ENCODE data around the gene KLF6. TPM values are rescaled to one million over a fixed set of nuclear protein-coding genes. Genes with fewer than 3 reads are reported as not detected.
A peak's percentile ranks its signal among the peaks of the same experiment; 100 is the strongest.

The KLF6 gene
- total and polyA plus RNA-seq, 9 of the 15 experiments (the other 6 are each of a cell fraction or from before 2014, with no cell fraction given): 3.2 to 23.9 (median 8.0) TPM

DNA sequence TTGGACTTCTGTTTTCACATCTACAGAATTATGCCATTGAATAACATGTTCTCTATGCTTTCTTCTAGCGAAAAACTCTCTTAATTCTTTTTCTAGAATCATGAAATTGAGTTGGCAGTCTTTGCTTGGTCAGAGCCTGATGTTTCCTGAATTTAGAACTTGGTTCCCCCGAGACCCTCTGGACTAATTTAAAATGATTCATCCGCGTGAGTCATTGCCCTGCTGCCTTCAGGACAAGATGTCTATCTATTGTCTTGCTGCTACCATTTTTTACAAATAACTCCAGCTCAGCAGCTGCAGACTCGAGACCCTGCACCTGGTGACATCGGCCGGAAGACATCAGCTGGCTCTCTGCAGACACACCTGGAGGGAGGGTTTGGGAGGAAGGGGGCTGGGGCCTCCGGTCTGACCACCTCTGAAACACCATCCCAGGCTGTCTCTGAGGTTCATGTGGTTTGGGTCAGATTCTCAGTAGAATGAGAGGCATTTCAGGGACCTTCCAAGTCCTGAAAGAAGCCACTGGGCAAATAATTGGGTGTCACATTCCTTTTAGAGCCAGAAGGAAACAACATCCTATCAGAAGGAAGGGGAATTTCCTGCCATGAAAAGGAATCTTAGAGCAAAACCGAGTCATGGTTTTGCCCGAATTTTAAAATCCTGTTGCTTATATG, 20.9 kb upstream of the KLF6 start (continued):
- TF ChIP-seq, protein P1, sequence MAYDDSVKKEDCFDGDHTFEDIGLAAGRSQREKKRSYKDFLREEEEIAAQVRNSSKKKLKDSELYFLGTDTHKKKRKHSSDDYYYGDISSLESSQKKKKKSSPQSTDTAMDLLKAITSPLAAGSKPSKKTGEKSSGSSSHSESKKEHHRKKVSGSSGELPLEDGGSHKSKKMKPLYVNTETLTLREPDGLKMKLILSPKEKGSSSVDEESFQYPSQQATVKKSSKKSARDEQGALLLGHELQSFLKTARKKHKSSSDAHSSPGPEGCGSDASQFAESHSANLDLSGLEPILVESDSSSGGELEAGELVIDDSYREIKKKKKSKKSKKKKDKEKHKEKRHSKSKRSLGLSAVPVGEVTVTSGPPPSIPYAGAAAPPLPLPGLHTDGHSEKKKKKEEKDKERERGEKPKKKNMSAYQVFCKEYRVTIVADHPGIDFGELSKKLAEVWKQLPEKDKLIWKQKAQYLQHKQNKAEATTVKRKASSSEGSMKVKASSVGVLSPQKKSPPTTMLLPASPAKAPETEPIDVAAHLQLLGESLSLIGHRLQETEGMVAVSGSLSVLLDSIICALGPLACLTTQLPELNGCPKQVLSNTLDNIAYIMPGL (CRISPR knock-in tag; IDR thresholded peaks at IDR 0.05): no peak
- TF ChIP-seq ZNF140 (CRISPR knock-in tag; IDR thresholded peaks at IDR 0.05): no peak
- no peak for TF ChIP-seq HNRNPK (IDR thresholded peaks at IDR 0.05; ENCODE audit: low read depth, low read length, poor library complexity, severe bottlenecking)
- TF ChIP-seq PRPF4 (IDR thresholded peaks at IDR 0.05; ENCODE audit: insufficient read depth, low read depth, low read length, poor library complexity, severe bottlenecking): no peak
- TF ChIP-seq, protein P2, sequence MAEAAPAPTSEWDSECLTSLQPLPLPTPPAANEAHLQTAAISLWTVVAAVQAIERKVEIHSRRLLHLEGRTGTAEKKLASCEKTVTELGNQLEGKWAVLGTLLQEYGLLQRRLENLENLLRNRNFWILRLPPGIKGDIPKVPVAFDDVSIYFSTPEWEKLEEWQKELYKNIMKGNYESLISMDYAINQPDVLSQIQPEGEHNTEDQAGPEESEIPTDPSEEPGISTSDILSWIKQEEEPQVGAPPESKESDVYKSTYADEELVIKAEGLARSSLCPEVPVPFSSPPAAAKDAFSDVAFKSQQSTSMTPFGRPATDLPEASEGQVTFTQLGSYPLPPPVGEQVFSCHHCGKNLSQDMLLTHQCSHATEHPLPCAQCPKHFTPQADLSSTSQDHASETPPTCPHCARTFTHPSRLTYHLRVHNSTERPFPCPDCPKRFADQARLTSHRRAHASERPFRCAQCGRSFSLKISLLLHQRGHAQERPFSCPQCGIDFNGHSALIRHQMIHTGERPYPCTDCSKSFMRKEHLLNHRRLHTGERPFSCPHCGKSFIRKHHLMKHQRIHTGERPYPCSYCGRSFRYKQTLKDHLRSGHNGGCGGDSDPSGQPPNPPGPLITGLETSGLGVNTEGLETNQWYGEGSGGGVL (CRISPR knock-in tag; IDR thresholded peaks at IDR 0.05): no peak
- TF ChIP-seq, protein P3, sequence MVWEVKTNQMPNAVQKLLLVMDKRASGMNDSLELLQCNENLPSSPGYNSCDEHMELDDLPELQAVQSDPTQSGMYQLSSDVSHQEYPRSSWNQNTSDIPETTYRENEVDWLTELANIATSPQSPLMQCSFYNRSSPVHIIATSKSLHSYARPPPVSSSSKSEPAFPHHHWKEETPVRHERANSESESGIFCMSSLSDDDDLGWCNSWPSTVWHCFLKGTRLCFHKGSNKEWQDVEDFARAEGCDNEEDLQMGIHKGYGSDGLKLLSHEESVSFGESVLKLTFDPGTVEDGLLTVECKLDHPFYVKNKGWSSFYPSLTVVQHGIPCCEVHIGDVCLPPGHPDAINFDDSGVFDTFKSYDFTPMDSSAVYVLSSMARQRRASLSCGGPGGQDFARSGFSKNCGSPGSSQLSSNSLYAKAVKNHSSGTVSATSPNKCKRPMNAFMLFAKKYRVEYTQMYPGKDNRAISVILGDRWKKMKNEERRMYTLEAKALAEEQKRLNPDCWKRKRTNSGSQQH (CRISPR knock-in tag; IDR thresholded peaks at IDR 0.05): no peak
- TF ChIP-seq, protein P4, sequence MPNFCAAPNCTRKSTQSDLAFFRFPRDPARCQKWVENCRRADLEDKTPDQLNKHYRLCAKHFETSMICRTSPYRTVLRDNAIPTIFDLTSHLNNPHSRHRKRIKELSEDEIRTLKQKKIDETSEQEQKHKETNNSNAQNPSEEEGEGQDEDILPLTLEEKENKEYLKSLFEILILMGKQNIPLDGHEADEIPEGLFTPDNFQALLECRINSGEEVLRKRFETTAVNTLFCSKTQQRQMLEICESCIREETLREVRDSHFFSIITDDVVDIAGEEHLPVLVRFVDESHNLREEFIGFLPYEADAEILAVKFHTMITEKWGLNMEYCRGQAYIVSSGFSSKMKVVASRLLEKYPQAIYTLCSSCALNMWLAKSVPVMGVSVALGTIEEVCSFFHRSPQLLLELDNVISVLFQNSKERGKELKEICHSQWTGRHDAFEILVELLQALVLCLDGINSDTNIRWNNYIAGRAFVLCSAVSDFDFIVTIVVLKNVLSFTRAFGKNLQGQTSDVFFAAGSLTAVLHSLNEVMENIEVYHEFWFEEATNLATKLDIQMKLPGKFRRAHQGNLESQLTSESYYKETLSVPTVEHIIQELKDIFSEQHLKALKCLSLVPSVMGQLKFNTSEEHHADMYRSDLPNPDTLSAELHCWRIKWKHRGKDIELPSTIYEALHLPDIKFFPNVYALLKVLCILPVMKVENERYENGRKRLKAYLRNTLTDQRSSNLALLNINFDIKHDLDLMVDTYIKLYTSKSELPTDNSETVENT (CRISPR knock-in tag; IDR thresholded peaks at IDR 0.05): no peak
- no peak for TF ChIP-seq MXI1 (IDR thresholded peaks at IDR 0.05; ENCODE audit: low read depth, low read length)
- TF ChIP-seq, protein P5, sequence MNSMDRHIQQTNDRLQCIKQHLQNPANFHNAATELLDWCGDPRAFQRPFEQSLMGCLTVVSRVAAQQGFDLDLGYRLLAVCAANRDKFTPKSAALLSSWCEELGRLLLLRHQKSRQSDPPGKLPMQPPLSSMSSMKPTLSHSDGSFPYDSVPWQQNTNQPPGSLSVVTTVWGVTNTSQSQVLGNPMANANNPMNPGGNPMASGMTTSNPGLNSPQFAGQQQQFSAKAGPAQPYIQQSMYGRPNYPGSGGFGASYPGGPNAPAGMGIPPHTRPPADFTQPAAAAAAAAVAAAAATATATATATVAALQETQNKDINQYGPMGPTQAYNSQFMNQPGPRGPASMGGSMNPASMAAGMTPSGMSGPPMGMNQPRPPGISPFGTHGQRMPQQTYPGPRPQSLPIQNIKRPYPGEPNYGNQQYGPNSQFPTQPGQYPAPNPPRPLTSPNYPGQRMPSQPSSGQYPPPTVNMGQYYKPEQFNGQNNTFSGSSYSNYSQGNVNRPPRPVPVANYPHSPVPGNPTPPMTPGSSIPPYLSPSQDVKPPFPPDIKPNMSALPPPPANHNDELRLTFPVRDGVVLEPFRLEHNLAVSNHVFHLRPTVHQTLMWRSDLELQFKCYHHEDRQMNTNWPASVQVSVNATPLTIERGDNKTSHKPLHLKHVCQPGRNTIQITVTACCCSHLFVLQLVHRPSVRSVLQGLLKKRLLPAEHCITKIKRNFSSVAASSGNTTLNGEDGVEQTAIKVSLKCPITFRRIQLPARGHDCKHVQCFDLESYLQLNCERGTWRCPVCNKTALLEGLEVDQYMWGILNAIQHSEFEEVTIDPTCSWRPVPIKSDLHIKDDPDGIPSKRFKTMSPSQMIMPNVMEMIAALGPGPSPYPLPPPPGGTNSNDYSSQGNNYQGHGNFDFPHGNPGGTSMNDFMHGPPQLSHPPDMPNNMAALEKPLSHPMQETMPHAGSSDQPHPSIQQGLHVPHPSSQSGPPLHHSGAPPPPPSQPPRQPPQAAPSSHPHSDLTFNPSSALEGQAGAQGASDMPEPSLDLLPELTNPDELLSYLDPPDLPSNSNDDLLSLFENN (IDR thresholded peaks at IDR 0.05; ENCODE audit: low read depth in 2 of 2, low read length in 2 of 2): no peak
- TF ChIP-seq SMAD2 (IDR thresholded peaks at IDR 0.05; ENCODE audit: low read depth, low read length): no peak
- no peak for TF ChIP-seq TCF7L2 (IDR thresholded peaks at IDR 0.05; ENCODE audit: low read depth, low read length)
- TF ChIP-seq NFE2 (IDR thresholded peaks at IDR 0.05; ENCODE audit: low read depth): peak; percentile 38
- TF ChIP-seq, protein P6, sequence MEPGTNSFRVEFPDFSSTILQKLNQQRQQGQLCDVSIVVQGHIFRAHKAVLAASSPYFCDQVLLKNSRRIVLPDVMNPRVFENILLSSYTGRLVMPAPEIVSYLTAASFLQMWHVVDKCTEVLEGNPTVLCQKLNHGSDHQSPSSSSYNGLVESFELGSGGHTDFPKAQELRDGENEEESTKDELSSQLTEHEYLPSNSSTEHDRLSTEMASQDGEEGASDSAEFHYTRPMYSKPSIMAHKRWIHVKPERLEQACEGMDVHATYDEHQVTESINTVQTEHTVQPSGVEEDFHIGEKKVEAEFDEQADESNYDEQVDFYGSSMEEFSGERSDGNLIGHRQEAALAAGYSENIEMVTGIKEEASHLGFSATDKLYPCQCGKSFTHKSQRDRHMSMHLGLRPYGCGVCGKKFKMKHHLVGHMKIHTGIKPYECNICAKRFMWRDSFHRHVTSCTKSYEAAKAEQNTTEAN (CRISPR knock-in tag; IDR thresholded peaks at IDR 0.05): no peak
- TF ChIP-seq MECOM (CRISPR knock-in tag; IDR thresholded peaks at IDR 0.05): 0 out of 2 replicates have a peak, but pooled peaks have one; percentile 35

All from K562 (cell line).